Stimulated activated CD4-positive, alpha-beta T cell treated with anti-CD3 and anti-CD28 coated beads, Interleukin-1b, Interleukin-23, amount 100 ng/mL, for 4 hours (primary cell): ENCODE measurements around the gene TXNDC5.

Experiments
- DNase-seq, 2 donors: peaks; one replicate each; pipeline ENCODE4 v3.0.0-alpha.2; 2020; ENCODE audit warnings: low read depth in 2 of 2

TXNDC5 gene

DNA sequence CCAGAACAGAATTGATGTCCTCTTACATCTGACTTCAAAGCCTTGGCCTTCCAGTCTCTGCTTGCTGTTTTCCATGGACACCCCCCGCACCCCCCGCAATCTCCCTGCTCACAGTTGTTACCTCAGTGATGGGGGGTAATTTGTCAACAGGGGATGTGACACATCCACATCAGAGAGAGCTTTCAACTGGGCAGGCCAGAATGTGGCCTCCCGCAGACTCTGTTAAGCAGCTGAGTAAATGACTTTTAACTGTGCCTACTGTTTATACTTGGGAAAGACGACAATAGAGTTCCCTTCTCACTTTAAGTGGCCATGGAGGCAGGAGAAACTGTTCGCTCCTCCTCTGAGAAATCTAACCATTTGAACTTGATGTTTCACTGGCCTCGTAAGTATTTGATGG, 51.0 kb downstream of the TXNDC5 start:
- no peak for DNase-seq

DNA sequence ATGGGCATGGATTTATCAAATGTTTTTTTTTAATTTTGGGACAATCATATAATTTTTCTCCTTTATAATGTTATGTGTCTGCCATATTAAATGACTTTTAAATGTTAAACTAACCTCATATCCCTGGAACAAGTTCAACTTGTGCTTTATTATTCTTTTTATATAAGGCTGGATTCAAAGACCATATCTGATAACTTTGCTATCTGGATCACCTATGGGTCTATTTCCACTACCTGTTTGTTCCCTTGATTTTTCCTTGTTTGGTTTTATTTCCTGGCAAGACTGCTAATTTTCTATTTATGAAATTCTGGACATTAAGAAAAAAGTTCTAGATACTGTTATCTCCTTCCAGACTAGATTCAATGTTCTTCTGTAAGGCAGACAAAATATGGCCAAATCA, 58.8 kb downstream of the TXNDC5 start:
- no peak for DNase-seq

- no peak for DNase-seq
Measured at GRCh38 chr6:7848229-7848628, 62.4 kb downstream of the TXNDC5 start.

DNA sequence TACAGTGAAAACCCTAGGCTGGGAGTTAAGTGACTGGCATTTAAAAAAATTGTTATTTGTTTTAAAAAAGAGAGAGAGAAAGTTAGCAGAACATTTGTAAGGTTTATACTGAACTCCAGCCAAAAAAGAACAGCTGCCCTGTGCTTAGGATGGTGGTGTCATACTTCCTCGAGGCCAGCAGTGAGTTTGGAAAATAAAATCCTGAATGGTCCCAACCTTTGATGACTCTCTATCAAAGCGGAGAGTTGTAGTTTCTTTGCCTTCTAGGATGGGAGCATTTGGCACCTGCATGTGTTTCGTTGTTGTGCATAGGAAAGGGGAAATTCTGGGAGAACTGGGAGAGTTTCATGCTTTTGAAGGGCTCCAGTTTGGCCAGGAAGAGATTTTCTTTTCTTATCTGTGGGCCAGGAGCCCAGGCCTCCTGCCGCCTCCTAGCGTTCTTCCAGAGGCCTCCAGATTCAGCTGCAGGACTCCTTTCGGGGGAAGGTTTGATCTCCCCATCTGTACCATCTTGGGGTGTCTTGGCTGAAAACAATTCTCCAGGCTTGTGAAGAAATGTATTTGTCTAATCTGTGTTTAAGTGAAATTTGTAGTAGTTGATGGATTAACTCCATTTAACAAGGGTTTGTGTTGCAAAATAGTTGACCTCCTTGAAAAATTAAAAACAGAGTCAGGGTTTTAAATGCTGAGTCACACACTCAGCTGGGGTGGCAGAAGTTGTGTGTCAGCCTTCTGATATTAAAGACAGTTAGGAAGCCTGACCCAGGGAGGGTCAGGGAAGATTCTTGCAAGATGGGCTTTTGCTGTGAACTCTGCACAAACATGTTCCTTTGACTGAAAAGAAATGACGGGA, 63.4 kb downstream of the TXNDC5 start:
- no peak for DNase-seq

DNA sequence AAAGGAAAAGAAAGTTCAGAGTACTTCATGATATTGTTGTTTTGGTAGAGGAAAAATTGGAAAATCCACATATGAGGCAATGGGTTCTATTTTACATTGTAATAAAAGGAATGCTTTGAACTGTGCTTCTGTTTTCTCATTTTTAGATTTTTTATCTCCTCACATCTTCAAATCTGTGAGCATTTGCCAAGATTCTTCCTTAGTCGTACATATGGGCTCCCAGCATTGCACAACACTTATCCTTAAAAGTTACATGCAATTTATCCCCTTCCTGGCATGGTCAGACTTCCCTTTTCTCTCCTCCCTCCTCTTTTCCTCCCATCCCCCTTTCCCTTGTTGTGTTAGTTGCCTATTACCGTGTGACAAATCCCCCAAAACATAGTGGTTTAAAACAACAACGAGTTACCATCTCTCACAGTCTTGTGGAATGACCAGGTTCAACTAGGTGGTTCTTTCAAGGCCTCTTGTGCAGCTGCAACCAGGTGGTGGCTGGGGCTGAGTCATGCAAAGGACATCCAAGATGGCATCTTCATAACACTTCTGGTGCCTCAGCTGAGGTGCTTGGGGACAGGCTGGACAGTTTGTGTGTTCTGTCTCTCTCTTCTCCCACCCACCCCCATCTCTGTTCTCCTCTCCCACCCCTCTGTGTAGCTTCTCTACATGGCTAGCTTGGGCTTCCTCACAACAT, 68.7 kb downstream of the TXNDC5 start:
- DNase-seq = no peak

DNA sequence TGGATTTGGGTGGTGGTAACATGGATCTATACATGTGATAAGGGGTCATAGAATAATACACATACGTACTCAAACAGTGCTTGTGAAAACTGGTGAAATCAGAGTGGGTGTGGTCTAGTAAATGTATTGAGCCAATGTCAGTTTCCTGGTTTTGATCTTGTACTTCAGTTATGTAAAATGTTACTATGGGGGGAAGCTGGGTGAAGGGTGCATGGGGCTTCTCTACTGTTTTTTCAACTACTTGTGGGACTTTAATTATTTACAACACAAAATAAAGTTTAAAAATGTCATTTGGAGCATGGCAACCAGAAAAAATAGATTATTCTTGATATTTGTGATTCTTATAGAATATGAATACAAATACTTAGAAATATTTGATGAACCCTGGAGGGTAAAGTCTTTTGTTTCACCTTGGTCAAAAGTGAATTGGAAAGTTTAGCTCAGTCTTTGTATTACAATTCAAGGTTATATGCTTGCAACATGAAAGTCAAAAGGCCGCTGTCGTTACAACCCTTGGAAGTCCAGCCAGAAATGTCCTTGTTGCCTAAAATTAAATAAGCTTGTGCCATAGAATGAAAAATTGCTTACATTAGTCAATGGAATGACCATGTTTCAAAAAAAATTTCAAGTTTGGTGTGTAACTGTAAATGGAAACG, 74.1 kb downstream of the TXNDC5 start:
- DNase-seq = no peak

DNA sequence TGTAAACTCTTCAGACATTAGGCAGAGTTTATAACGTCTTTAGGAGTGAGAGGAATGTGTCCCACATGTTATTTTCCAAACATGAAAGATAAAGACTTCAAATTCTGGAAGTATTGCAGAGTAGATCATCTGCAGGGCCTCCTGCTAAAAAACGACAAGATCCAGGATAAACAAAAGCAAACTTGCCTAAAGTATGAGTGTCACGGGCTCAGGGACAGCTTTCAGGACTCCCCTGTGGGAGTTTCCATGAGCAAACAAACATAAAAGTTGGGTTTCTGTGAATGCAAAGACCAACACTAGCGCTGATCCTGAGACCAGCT, 76.9 kb downstream of the TXNDC5 start:
- DNase-seq = no peak

DNA sequence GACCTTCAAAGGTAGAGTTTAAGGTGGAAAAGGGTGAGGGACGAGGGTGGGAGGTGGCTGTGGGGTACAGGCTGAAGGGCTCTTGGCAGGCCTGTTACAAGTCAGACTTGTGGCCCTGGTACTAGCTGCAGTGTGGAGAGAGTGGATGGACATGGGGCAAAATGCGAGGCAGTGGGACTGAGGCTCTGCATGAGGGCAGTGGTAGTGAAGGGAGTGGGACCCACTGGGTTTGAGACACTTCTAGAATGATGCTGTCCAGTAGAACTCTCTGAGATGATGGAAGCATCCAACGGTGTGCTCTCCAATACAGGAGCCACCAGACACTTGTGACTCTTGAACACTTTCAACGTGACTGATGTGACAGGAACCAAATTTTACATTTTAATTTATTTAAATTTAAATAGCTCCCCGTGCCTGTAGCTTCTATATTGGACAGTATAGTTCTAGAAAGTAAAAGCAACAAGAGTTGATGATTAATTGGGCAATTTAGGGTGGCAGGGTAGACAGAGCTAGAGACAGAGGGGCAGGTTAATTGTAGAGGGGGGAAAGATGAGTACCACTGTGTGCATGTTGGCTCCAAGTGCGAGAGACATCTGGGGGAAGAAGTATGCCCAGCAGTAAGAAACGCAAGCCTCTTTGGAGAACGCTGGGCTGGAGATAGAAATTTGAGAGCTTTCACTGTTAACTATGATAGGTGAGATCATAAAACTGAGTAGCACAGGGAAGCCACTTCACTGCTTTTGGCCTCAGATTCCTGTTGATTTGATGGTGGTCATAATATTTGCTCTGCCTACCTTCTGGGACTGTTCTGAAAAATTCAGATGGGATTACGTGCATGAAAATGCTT, 77.5 kb downstream of the TXNDC5 start:
- no peak for DNase-seq
